Psoas muscle (tissue), 8 donors: ENCODE measurements around the gene VIPR1. TPM values are rescaled to one million over a fixed set of nuclear protein-coding genes. Genes with fewer than 3 reads are reported as not detected.
"Not testable (repeated sequence)": the region's sequence is repeated elsewhere in the genome, so short reads cannot be mapped to it uniquely, and the experiment has no call there.

Experiments
- ATAC-seq, 4 donors: fragments of 200-7000 bp; cut with Tn5 transposase; one replicate each; pipeline ENCODE4 v1.9.1; 2020; ENCODE audit warnings: moderate library complexity in 3 of 4, mild to moderate bottlenecking in 2 of 4
- DNase-seq, 2 donors: peaks; one replicate each; pipeline ENCODE4 v3.0.0-alpha.2; 2020
- H3K27ac ChIP-seq: fragments of 200-600 bp; one replicate; pipeline ENCODE4 v1.8.0; 2022
- H3K27me3 ChIP-seq, 3 donors: fragments of 200-600 bp in 1 of 3; one replicate each; pipeline versions ENCODE4 v1.6.1 to v1.8.0; 2013 to 2022; ENCODE audit warnings: low read length in 2 of 3, mild to moderate bottlenecking in 2 of 3, moderate library complexity in 1 of 3; ENCODE audit not compliant: insufficient read depth in 3 of 3
- H3K36me3 ChIP-seq, 2 donors: fragments of 200-600 bp in 1 of 2; one replicate each; pipeline versions ENCODE4 v1.6.1 to v1.8.0; 2013 to 2022; ENCODE audit warnings: low read depth in 1 of 2, mild to moderate bottlenecking in 1 of 2, moderate library complexity in 1 of 2; ENCODE audit not compliant: insufficient read depth in 1 of 2
- H3K4me1 ChIP-seq: fragments of 200-600 bp; one replicate; pipeline ENCODE4 v1.8.0; 2022
- H3K4me3 ChIP-seq: fragments of 200-600 bp; one replicate; pipeline ENCODE4 v1.8.0; 2022; ENCODE audit warnings: mild to moderate bottlenecking
- H3K9me3 ChIP-seq: fragments of 200-600 bp; one replicate; pipeline ENCODE4 v1.8.0; 2022
- CTCF ChIP-seq: fragments of 200-600 bp; IDR thresholded peaks from one replicate; pipeline ENCODE4 v1.8.0; 2022; ENCODE audit warnings: antibody characterized with exemption
- WGBS, 3 donors: extraction: QIAGEN DNeasy Blood & Tissue Kit; methylation state at CpG; one replicate each; pipeline versions ENCODE4 v1.1.6 to v1.1.7; 2013; 5-methylcytosine and 5-hydroxymethylcytosine counted together
- intact Hi-C, 2 donors: fragments of 100-400 bp; cut with DNase I; formaldehyde crosslinking; loops; one replicate each; pipeline versions ENCODE4 v1.11.0 to v1.14.2; 2022
- polyA plus RNA-seq, 3 donors: library from polyadenylated mRNA; stranded (reverse); fragments of 200-250 nt; gene quantifications; one replicate each; pipeline ENCODE4 v1.2.3, GENCODE V29; 2013
- total RNA-seq, 4 donors: library from RNA; stranded (reverse); fragmentation: NEBNext Ultra II Directional in 2 of 4; extraction: Animal tissue kit (Norgen Biotek cat#: 25700) in 2 of 4; gene quantifications; one replicate each; pipeline versions ENCODE4 v1.2.1 to v1.2.4, GENCODE V29; 2021 to 2023
- donor health status: healthy with polysubstance abuse.
- donor health status: DM: no; HTN: no; CAD: no; lungs with moderate emphysema.
- donor health status: Bipolar disorder and iron deficiency.
- donor health status: healthy.
- donor health status: DM: yes; HTN: yes; CAD: no.
- donor health status: DM: no; HTN: no; CAD: no.
- donor health status: DM: no; HTN: no; CAD: no.
- donor health status: DM: yes; HTN: yes; CAD: no.

The VIPR1 gene
- total and polyA plus RNA-seq, 7 donors: 0.28 to 1.8 (median 0.69) TPM

DNA sequence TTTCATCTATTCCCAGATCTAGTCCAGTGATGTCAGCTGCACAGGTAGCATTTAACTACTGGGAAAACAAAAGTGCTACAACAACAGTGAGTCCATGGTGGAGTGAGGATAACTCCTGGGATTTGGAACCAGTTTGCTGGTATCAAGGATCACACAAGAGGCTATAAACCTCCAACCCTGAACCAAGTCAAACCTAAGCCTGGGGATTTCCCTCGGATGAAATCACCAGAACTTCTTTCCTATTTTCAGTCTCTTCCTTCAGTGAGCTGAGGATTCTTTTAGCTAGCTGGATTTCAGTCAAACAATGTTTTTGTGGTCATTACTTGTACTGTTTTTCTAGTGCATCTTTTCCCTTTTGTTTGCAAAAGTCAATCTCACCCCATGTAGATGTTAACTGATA is 47.8 kb downstream of the VIPR1 start:
- Histone ChIP-seq H3K4me3 (no peak overlapping the region), H3K36me3 (peaks cover 14 to 68% of the 10 kb centered on the region in 2 donors), H3K27ac (no peak overlapping the region), H3K27me3 (no peaks in the 10 kb centered on the region), H3K4me1 (no peaks in the 10 kb centered on the region), H3K9me3 (no peaks in the 10 kb centered on the region)
- no peak for DNase-seq
- 40 to 82% (median 53%) methylated on average over 1 of the region's 1 CpG for WGBS, 3 donors
- ATAC-seq: no peak
- intact Hi-C loops: no loop called here
- TF ChIP-seq CTCF: no peak

DNA sequence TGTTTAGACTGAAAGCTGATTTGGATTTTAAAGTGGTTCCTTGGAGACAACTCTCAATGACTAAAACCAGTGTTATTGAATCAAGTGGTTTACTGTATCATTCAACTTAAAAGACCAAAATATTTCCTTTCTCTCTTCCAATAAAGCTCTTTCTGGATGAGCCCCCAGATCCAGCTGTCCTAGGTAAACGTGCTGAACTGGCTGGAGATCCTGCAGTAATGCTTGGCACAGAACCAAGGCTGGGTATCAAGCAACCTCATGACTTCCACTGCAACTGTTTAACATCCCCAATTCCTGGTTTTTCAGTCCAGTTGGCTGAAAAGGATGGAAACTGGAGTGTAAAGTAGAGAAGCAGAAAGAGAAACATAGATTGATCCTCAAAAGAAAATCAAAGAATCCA is 50.4 kb downstream of the VIPR1 start:
- peaks cover 21 to 94% of the 10 kb centered on the region in 2 donors for H3K36me3 ChIP-seq
- no peaks in the 10 kb centered on the region for H3K9me3 ChIP-seq
- intact Hi-C loops: no loop called here
- ATAC-seq (no peak), DNase-seq (no peak)
- H3K27ac ChIP-seq: no peak overlapping the region
- H3K27me3 ChIP-seq: no peaks in the 10 kb centered on the region
- no peak overlapping the region for H3K4me3 ChIP-seq
- WGBS, 3 donors: 5 to 14% (median 14%) methylated on average over 1 of the region's 1 CpG
- no peaks in the 10 kb centered on the region for H3K4me1 ChIP-seq
- no peak for TF ChIP-seq CTCF

DNA sequence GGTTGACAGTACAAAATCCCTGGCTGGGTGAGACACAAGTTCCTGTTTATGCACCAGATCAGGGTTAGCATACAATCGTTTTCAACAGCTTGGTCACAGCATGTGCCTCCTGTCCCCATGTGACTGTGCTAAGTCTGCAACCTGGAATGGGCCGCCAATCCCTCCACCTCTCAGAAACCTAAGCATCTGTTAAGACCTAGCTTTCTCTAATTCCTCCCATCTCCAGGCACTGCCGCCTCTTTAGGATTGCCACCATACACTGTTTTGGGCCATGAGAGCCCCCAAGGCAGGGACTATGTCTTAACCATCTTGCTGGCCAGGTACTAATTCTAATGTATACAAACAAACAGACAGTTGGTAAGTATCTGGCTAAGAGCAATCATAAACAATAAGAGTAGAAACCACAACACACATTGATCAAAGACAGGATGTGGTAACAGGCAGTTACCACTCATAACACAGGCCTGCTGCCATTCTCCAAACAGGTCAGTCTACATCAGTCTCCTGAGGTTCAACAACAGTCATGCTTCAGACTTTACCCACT is 53.7 kb downstream of the VIPR1 start:
- Histone ChIP-seq H3K27me3 (no peaks in the 10 kb centered on the region), H3K4me3 (no peak overlapping the region), H3K4me1 (no peaks in the 10 kb centered on the region), H3K9me3 (no peaks in the 10 kb centered on the region), H3K36me3 (peaks cover 20 to 100% of the 10 kb centered on the region in 2 donors), H3K27ac (no peak overlapping the region)
- 75 to 86% (median 80%) methylated on average over 3 of the region's 3 CpGs for WGBS, 3 donors
- intact Hi-C loops: no loop called here
- no peak for ATAC-seq
- no peak for DNase-seq
- no peak for TF ChIP-seq CTCF

GRCh38 chr3:42556817-42557216 is 54.4 kb downstream of the VIPR1 start:
- H3K27me3 ChIP-seq, ATAC-seq, DNase-seq, intact Hi-C loops, H3K27ac ChIP-seq, H3K9me3 ChIP-seq, H3K4me1 ChIP-seq, H3K4me3 ChIP-seq: not testable (repeated sequence)
- H3K36me3 ChIP-seq: peaks cover 20 to 100% of the 10 kb centered on the region in 2 donors
- 96 to 98% (median 96%) methylated on average over 6 of the region's 6 CpGs for WGBS, 3 donors

DNA sequence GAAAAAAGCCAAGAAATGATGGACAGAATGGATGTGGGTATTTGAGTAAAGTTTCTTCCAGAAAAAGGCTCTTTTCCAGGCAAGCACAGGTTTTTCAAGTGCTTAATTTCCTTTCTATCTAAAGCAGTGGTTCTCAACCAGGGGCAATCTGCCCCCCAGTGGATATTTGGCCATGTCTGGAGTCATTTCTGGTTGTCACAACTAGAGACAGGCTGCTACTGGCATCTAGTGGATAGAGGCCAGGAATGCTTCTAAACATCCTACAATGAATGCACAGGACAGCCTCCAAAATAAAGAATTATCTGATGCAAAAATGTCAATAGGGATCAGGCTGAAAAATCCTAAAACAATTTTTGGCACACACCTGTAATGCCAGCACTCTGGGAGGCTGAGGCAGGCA is 55.4 kb downstream of the VIPR1 start:
- no peak overlapping the region for H3K4me3 ChIP-seq
- H3K27ac ChIP-seq: no peak overlapping the region
- ATAC-seq (no peak), DNase-seq (no peak)
- no peaks in the 10 kb centered on the region for H3K27me3 ChIP-seq
- intact Hi-C loops: no loop called here
- no peaks in the 10 kb centered on the region for H3K4me1 ChIP-seq
- H3K36me3 ChIP-seq: peaks cover 20 to 100% of the 10 kb centered on the region in 2 donors
- no peaks in the 10 kb centered on the region for H3K9me3 ChIP-seq
- no peak for TF ChIP-seq CTCF
